Measurements from ENCODE around the gene SFTPA2.
"Not testable (repeated sequence)": the region's sequence is repeated elsewhere in the genome, so short reads cannot be mapped to it uniquely, and the experiment has no call there.

Gene SFTPA2

DNA sequence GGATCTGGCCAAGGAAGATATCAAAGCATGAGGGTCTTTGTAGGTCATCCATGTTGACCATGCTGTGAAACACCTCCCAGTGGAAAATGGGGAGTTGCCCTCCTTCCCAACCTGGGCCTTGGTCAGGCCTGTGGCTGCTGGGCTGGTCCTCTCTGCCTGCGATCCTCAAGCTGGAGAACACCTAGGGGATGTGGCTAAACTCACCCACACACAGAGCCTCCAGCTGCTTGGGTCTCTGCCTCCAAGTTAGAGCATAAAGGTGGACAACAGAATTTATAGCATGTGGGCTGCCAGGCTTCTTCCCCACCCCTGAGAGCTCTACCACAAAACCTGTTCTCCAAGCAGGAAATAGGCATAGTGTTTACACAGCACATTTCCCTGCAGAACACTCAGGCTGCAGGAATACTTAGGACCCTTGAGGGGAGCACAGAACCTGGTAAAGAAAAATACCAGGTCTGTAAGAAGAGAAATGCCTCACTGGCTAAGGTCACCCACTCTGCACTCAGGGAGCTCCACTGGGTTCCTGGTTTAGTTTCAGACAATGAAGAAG, at the start of gene SFTPA2:
Gene SFTPA2 (minus strand): TSS at position 248 of the 550 bp plus-strand sequence. CDS start 924 bp downstream, outside the sequence.
- no peaks in the 10 kb centered on the region for H3K4me1 ChIP-seq (ENCODE audit: insufficient read depth, low read length)
- H3K9me3 ChIP-seq (ENCODE audit: control insufficient read depth, insufficient read depth, low read length): no peaks in the 10 kb centered on the region
- H3K9ac ChIP-seq (ENCODE audit: low read depth, low read length): no peak within 1 kb of the TSS
- no peaks in the 10 kb centered on the region for H3K36me3 ChIP-seq (ENCODE audit: insufficient read depth, low read length)

DNA sequence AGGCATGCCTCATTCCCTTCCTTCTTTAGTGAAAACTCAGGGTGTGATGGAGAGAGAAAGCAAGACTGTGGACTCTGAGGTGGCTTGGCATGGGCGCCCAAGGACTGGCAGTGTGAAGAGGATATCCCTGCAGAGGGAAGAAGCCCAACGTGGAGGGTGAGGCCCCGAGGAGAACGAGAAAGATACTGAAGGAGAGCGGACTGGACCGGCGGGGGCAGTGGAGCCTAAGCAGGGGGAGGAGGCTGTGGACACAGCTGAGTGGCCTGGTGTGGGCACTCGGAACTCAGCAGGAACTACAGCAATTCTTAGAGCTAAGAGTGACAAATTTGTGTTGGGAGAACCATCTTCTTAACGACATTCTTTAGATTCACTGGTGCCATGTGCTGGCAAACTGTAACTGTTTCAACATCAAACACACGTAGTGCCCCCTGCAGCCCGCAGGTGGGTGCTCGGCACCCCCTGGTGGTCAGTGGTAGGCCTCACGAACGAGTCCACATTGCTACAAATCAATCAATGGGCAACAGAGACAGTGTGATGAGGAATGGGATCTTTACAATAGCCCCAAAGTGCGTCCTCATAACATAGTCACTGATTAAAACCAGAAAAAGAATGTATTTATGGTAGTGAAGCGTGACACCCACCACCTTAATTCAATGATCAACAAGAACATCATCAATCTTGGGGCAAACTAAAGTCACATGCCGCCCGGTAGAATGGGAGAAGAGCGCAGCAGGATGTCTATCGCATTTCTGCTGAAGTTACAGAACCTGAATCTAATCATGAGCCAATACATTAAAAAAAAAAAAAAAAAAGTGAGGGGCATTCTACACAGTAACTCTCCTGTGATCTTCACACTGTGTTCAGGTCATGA, 48.5 kb upstream of the SFTPA2 start:
- Histone ChIP-seq H3K36me3 (ENCODE audit: insufficient read depth, low read length) (no peaks in the 10 kb centered on the region), H3K9ac (ENCODE audit: low read depth, low read length) (no peak overlapping the region), H3K9me3 (ENCODE audit: control insufficient read depth, insufficient read depth, low read length) (no peaks in the 10 kb centered on the region), H3K4me1 (ENCODE audit: insufficient read depth, low read length) (no peaks in the 10 kb centered on the region)

DNA sequence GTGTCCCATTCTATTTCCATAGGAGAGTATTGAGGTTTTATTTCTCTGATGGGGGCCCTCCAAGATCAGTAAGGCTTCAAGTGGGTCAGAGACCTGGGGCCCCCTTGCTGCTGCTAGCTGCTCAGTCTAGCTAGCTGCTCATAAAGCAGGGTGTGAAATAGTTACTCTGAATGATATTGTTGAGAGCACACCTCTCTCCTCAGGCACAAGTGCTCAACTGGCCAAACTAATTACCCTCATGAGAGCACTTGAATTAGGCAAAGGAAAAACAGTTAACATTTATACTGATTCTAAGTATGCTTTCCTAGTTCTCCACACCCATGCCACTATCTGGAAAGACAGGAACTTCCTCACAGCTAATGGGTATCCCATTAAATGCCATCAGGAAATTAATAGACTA, 45.1 kb upstream of the SFTPA2 start:
- H3K9me3 ChIP-seq (ENCODE audit: control insufficient read depth, insufficient read depth, low read length): no peaks in the 10 kb centered on the region
- no peak overlapping the region for H3K9ac ChIP-seq (ENCODE audit: low read depth, low read length)
- H3K36me3 ChIP-seq (ENCODE audit: insufficient read depth, low read length): no peaks in the 10 kb centered on the region
- no peaks in the 10 kb centered on the region for H3K4me1 ChIP-seq (ENCODE audit: insufficient read depth, low read length)

DNA sequence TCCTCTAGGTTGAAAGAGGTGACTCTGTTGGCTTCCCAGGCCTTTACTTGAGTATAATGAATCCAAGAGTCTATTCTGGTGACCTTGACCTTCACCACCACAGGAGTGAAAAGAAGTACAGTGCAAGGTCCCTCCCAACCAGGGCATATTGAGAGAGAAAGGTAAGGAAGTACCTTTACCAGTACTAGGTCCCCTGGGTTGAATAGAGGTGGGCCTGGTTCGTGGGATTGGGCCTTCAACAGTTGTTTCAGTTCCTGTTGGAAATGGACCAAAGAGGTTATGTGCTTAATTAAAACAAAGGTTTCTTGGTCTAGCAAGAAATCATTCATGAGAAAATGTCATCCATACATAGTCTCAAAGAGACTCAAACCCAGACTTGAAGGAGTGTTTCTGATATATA, 44.1 kb upstream of the SFTPA2 start:
- Histone ChIP-seq H3K9me3 (ENCODE audit: control insufficient read depth, insufficient read depth, low read length) (no peaks in the 10 kb centered on the region), H3K36me3 (ENCODE audit: insufficient read depth, low read length) (no peaks in the 10 kb centered on the region)

GRCh38 chr10:79602953-79603352, 42.7 kb upstream of the SFTPA2 start:
- Histone ChIP-seq H3K9me3 (ENCODE audit: control insufficient read depth, insufficient read depth, low read length) (peaks cover 8% of the 10 kb centered on the region; the same call in 1 of the 2 replicates), H3K9ac (ENCODE audit: low read depth, low read length) (no peak overlapping the region), H3K4me1 (ENCODE audit: insufficient read depth, low read length) (no peaks in the 10 kb centered on the region), H3K36me3 (ENCODE audit: insufficient read depth, low read length) (no peaks in the 10 kb centered on the region)

More for the DNA sequence above, 44.1 kb upstream of the SFTPA2 start:
- Histone ChIP-seq H3K4me1 (ENCODE audit: insufficient read depth, low read length) (no peaks in the 10 kb centered on the region), H3K9ac (ENCODE audit: low read depth, low read length) (no peak overlapping the region)

DNA sequence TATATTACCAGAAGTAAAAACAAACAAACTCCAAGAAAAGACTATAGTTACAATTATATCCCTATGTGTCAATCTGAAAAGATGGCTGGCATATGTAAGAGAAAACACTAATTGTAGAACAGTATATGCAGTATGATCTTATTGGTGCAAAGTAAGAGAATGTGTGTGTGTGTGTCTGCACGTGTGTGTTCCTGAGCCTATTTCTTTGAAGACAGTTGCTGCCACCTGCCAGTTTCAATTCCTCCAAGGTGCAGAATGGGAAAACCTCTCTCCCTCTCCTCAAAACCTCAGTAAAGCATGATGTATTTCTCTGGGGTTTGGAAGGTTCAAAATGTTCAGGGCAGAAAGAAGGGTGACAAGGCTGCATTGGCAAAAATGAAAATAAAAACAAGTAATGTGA, 41.7 kb upstream of the SFTPA2 start:
- Histone ChIP-seq H3K36me3 (ENCODE audit: insufficient read depth, low read length) (no peaks in the 10 kb centered on the region), H3K9me3 (ENCODE audit: control insufficient read depth, insufficient read depth, low read length) (peaks cover 12% of the 10 kb centered on the region; the same call in 1 of the 2 replicates)

GRCh38 chr10:79599644-79600043, 39.4 kb upstream of the SFTPA2 start:
- not testable (repeated sequence) for H3K9ac ChIP-seq (ENCODE audit: low read depth, low read length); H3K4me1 ChIP-seq (ENCODE audit: insufficient read depth, low read length); H3K36me3 ChIP-seq (ENCODE audit: insufficient read depth, low read length)
- H3K9me3 ChIP-seq (ENCODE audit: control insufficient read depth, insufficient read depth, low read length): peaks cover 12% of the 10 kb centered on the region; the same call in 1 of the 2 replicates

More for the DNA sequence above, 41.7 kb upstream of the SFTPA2 start:
- H3K9ac ChIP-seq (ENCODE audit: low read depth, low read length): no peak overlapping the region
- no peaks in the 10 kb centered on the region for H3K4me1 ChIP-seq (ENCODE audit: insufficient read depth, low read length)

- H3K9me3 ChIP-seq (ENCODE audit: control insufficient read depth, insufficient read depth, low read length): peaks cover 12% of the 10 kb centered on the region; the same call in 1 of the 2 replicates
- no peak overlapping the region for H3K9ac ChIP-seq (ENCODE audit: low read depth, low read length)
Observed at GRCh38 chr10:79595510-79595909, 35.3 kb upstream of the SFTPA2 start.

DNA sequence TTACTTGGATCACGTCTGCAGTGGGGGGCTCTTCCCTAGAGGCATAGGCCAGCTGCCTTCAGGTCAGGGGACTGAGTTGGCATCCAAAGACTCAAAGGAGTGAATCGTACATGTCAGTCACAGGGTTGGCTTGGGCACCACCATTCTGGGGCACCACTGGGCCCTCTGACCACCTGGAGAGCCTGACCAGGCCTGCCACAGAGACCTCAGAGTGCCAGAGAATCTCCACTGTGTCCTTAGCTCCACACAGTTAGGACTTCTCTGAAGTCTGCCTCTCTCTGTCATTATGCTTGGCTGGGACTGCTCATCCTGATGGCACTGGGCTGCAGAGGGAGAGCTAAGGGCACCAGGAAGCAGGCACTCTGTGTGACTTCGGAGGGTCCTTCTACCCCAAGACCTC, 34.4 kb upstream of the SFTPA2 start:
- H3K36me3 ChIP-seq (ENCODE audit: insufficient read depth, low read length); H3K4me1 ChIP-seq (ENCODE audit: insufficient read depth, low read length); H3K9ac ChIP-seq (ENCODE audit: low read depth, low read length): not testable (repeated sequence)
- peaks cover 12% of the 10 kb centered on the region; the same call in 1 of the 2 replicates for H3K9me3 ChIP-seq (ENCODE audit: control insufficient read depth, insufficient read depth, low read length)

More at GRCh38 chr10:79595510-79595909, 35.3 kb upstream of the SFTPA2 start:
- Histone ChIP-seq H3K4me1 (ENCODE audit: insufficient read depth, low read length) (no peaks in the 10 kb centered on the region), H3K36me3 (ENCODE audit: insufficient read depth, low read length) (no peaks in the 10 kb centered on the region)

GRCh38 chr10:79593377-79593776, 33.2 kb upstream of the SFTPA2 start:
- H3K9me3 ChIP-seq (ENCODE audit: control insufficient read depth, insufficient read depth, low read length): 0 out of 2 replicates have a peak, but pooled peaks cover 6% of the 10 kb centered on the region
- no peaks in the 10 kb centered on the region for H3K36me3 ChIP-seq (ENCODE audit: insufficient read depth, low read length)
- H3K4me1 ChIP-seq (ENCODE audit: insufficient read depth, low read length): no peaks in the 10 kb centered on the region
- H3K9ac ChIP-seq (ENCODE audit: low read depth, low read length): no peak overlapping the region

- Histone ChIP-seq H3K9me3 (ENCODE audit: control insufficient read depth, insufficient read depth, low read length) (no peaks in the 10 kb centered on the region), H3K36me3 (ENCODE audit: insufficient read depth, low read length) (no peaks in the 10 kb centered on the region), H3K4me1 (ENCODE audit: insufficient read depth, low read length) (no peaks in the 10 kb centered on the region), H3K9ac (ENCODE audit: low read depth, low read length) (no peak overlapping the region)
Observed at GRCh38 chr10:79588800-79589199, 28.6 kb upstream of the SFTPA2 start.

- no peaks in the 10 kb centered on the region for H3K36me3 ChIP-seq (ENCODE audit: insufficient read depth, low read length)
- H3K9me3 ChIP-seq (ENCODE audit: control insufficient read depth, insufficient read depth, low read length): no peaks in the 10 kb centered on the region; the same call in 1 of the 2 replicates
- H3K4me1 ChIP-seq (ENCODE audit: insufficient read depth, low read length): no peaks in the 10 kb centered on the region
- H3K9ac ChIP-seq (ENCODE audit: low read depth, low read length): no peak overlapping the region
Observed at GRCh38 chr10:79586933-79587332, 26.7 kb upstream of the SFTPA2 start.

GRCh38 chr10:79585870-79586527, 25.8 kb upstream of the SFTPA2 start:
- Histone ChIP-seq H3K9ac (ENCODE audit: low read depth, low read length) (no peak overlapping the region), H3K36me3 (ENCODE audit: insufficient read depth, low read length) (no peaks in the 10 kb centered on the region), H3K9me3 (ENCODE audit: control insufficient read depth, insufficient read depth, low read length) (no peaks in the 10 kb centered on the region; the same call in 1 of the 2 replicates), H3K4me1 (ENCODE audit: insufficient read depth, low read length) (no peaks in the 10 kb centered on the region)

GRCh38 chr10:79583488-79584024, 23.3 kb upstream of the SFTPA2 start:
- no peaks in the 10 kb centered on the region for H3K4me1 ChIP-seq (ENCODE audit: insufficient read depth, low read length)
- no peaks in the 10 kb centered on the region for H3K36me3 ChIP-seq (ENCODE audit: insufficient read depth, low read length)
- H3K9me3 ChIP-seq (ENCODE audit: control insufficient read depth, insufficient read depth, low read length): no peaks in the 10 kb centered on the region; the same call in 1 of the 2 replicates
- no peak overlapping the region for H3K9ac ChIP-seq (ENCODE audit: low read depth, low read length)

All from ES-I3 (cell line).